Neural progenitor cell (in vitro differentiated cells): ENCODE data around the gene TJP1. TPM values are rescaled to one million over a fixed set of nuclear protein-coding genes. Genes with fewer than 3 reads are reported as not detected.

Experiments used
- DNase-seq: peaks from one replicate; pipeline ENCODE4 v3.0.0-alpha.2; 2016; ENCODE audit warnings: low spot score
- H2AFZ ChIP-seq: fragments of 200-600 bp; sonication (generic); replicated peaks from 2 replicates; pipeline ENCODE4 v1.6.1; 2016; ENCODE audit warnings: antibody characterized with exemption
- H3F3A ChIP-seq: fragments of 200-600 bp; sonication (generic); 2 replicates; pipeline ENCODE4 v1.6.1; 2016; ENCODE audit warnings: antibody characterized with exemption, low read depth
- H3K27ac ChIP-seq: fragments of 200-600 bp; sonication (generic); 2 replicates; pipeline ENCODE4 v1.5.1; 2016; ENCODE audit warnings: mild to moderate bottlenecking
- H3K27me3 ChIP-seq: fragments of 200-600 bp; sonication (generic); 2 replicates; pipeline ENCODE4 v1.6.1; 2016; ENCODE audit warnings: mild to moderate bottlenecking, moderate library complexity
- H3K36me3 ChIP-seq: fragments of 200-600 bp; sonication (generic); 2 replicates; pipeline ENCODE4 v1.5.1; 2016
- H3K4me1 ChIP-seq: fragments of 200-600 bp; sonication (generic); 2 replicates; pipeline ENCODE4 v1.6.1; 2016; ENCODE audit warnings: mixed run types
- H3K4me2 ChIP-seq: fragments of 200-600 bp; sonication (generic); 2 replicates; pipeline ENCODE4 v1.6.1; 2016
- H3K4me3 ChIP-seq: fragments of 200-600 bp; sonication (generic); 2 replicates; pipeline ENCODE4 v1.5.1; 2016
- H3K79me2 ChIP-seq: fragments of 200-600 bp; sonication (generic); 2 replicates; pipeline ENCODE4 v1.6.1; 2016; ENCODE audit warnings: low read depth
- H3K9ac ChIP-seq: fragments of 200-600 bp; sonication (generic); 2 replicates; pipeline ENCODE4 v1.6.1; 2016
- H3K9me3 ChIP-seq: fragments of 200-600 bp; sonication (generic); 2 replicates; pipeline ENCODE4 v1.5.1; 2016; ENCODE audit warnings: low read depth
- H4K20me1 ChIP-seq: fragments of 200-600 bp; sonication (generic); 2 replicates; pipeline ENCODE4 v1.6.1; 2016; ENCODE audit warnings: low read depth
- H3K27ac Mint-ChIP-seq: 3 replicates; pipeline ENCODE4 v1.8.0; 2021; ENCODE audit warnings: mixed read lengths
- H3K27me3 Mint-ChIP-seq: 2 replicates; pipeline ENCODE4 v1.8.0; 2022; ENCODE audit warnings: low read depth, mild to moderate bottlenecking, inconsistent platforms, moderate library complexity, mixed read lengths; ENCODE audit not compliant: insufficient read depth
- H3K36me3 Mint-ChIP-seq: 3 replicates; pipeline ENCODE4 v1.8.0; 2021; ENCODE audit warnings: mixed read lengths
- H3K4me1 Mint-ChIP-seq: 3 replicates; pipeline ENCODE4 v1.8.0; 2021; ENCODE audit warnings: mixed read lengths
- H3K4me3 Mint-ChIP-seq: 3 replicates; pipeline ENCODE4 v1.8.0; 2021; ENCODE audit warnings: mild to moderate bottlenecking, moderate library complexity, mixed read lengths
- H3K9me3 Mint-ChIP-seq: 3 replicates; pipeline ENCODE4 v1.8.0; 2020; ENCODE audit warnings: mixed read lengths
- CTCF ChIP-seq: fragments of 200-600 bp; sonication (generic); IDR thresholded peaks from 2 replicates; pipeline ENCODE4 v1.5.1; 2017; ENCODE audit warnings: antibody characterized with exemption, mild to moderate bottlenecking
- EZH2 ChIP-seq: fragments of 200-600 bp; sonication (generic); IDR thresholded peaks from 2 replicates; pipeline ENCODE4 v1.6.1; 2017; ENCODE audit warnings: antibody characterized with exemption, mild to moderate bottlenecking, moderate library complexity
- EZH2phosphoT487 ChIP-seq: fragments of 200-600 bp; sonication (generic); IDR thresholded peaks from 2 replicates; pipeline ENCODE4 v1.6.1; 2017; ENCODE audit warnings: antibody characterized with exemption
- total RNA-seq: library from RNA; depleted of rRNA; stranded (reverse); fragments of >200 nt; gene quantifications from 2 replicates; pipeline ENCODE4 v1.2.3, GENCODE V29; 2015; ENCODE audit warnings: low replicate concordance

The TJP1 gene
- total RNA-seq, 1 donor from 2014 or later = 126 TPM

- Histone ChIP-seq H3K79me2 (no peaks in the 10 kb centered on the region), H3K4me1 (no peaks in the 10 kb centered on the region), H3F3A (no peaks in the 10 kb centered on the region), H3K27me3 (no peaks in the 10 kb centered on the region), H3K4me3 (no peak overlapping the region), H2AFZ (no peak overlapping the region), H4K20me1 (no peaks in the 10 kb centered on the region), H3K9ac (no peak overlapping the region), H3K4me2 (no peak overlapping the region), H3K27ac (no peak overlapping the region), H3K36me3 (peaks cover 68% of the 10 kb centered on the region), H3K9me3 (peaks cover 10% of the 10 kb centered on the region)
- Mint-ChIP-seq H3K36me3 (peaks cover 69% of the 10 kb centered on the region), H3K4me1 (no peaks in the 10 kb centered on the region), H3K9me3 (peaks cover 30% of the 10 kb centered on the region), H3K4me3 (no peak overlapping the region), H3K27me3 (no peaks in the 10 kb centered on the region), H3K27ac (no peak overlapping the region)
- DNase-seq = no peak
- no peak for TF ChIP-seq CTCF
Observed at GRCh38 chr15:29726553-29726952, 95.7 kb downstream of the TJP1 start.

DNA sequence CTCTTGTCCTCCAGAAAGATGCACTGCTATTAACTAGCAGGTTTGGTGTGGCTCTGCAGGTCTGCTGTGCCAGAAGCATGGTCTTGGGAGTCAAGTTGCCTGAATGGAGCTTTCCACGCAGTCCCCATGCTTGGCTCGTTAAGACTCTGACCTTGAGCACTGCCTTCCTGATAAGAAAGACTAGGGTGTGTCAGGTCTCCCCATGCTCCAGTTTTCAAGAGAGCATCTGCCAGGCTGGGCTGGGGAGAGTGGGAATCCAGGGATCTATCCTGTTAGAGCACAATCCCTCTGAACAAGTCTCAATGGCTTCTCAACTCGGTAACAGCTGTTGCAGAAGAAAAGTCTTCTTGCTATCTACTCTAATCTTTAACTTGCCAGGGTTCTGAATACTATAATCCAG is 98.2 kb downstream of the TJP1 start:
- Mint-ChIP-seq H3K36me3 (peaks cover 91% of the 10 kb centered on the region), H3K9me3 (peaks cover 39% of the 10 kb centered on the region), H3K4me1 (no peaks in the 10 kb centered on the region), H3K27ac (no peak overlapping the region), H3K4me3 (no peak overlapping the region), H3K27me3 (no peaks in the 10 kb centered on the region)
- Histone ChIP-seq H3K27ac (no peak overlapping the region), H3K4me1 (no peaks in the 10 kb centered on the region), H3K27me3 (no peaks in the 10 kb centered on the region), H2AFZ (no peak overlapping the region), H3K36me3 (peaks cover 67% of the 10 kb centered on the region), H4K20me1 (no peaks in the 10 kb centered on the region), H3K9ac (no peak overlapping the region), H3K9me3 (peaks cover 10% of the 10 kb centered on the region), H3F3A (no peaks in the 10 kb centered on the region), H3K4me3 (no peak overlapping the region), H3K4me2 (no peak overlapping the region), H3K79me2 (no peaks in the 10 kb centered on the region)
- DNase-seq = no peak
- no peak for TF ChIP-seq EZH2
- no peak for TF ChIP-seq CTCF
- no peak for TF ChIP-seq EZH2phosphoT487

DNA sequence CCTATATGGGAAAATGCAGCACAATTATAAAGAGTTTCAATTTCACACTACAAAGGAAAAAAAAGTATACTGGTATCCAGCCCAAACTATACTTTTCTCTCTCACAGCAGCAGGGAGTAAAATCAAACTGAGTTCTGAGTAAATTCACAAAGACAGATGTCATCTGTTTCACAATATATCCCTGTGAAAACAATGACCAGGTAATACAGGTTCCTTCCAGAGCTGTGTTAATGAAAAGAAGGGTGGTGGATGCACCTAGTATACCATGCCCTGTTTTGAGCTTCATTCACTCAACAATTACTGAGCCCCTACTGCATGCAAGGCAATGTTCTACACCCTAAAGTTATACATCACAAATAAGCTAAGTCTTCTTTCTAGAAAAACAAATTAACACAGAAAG is 108.5 kb downstream of the TJP1 start:
- H3K4me1 ChIP-seq = no peaks in the 10 kb centered on the region
- no peaks in the 10 kb centered on the region for H3K9me3 Mint-ChIP-seq
- H3K27ac ChIP-seq = no peak overlapping the region

More for the DNA sequence above, 108.5 kb downstream of the TJP1 start:
- no peak for DNase-seq
- no peak overlapping the region for H3K9ac ChIP-seq
- no peaks in the 10 kb centered on the region for H3K9me3 ChIP-seq
- peaks cover 4% of the 10 kb centered on the region for H3K27me3 Mint-ChIP-seq
- TF ChIP-seq EZH2phosphoT487 (no peak), CTCF (no peak), EZH2 (no peak)
- no peak overlapping the region for H3K27ac Mint-ChIP-seq
- no peaks in the 10 kb centered on the region for H3F3A ChIP-seq
- no peaks in the 10 kb centered on the region for H4K20me1 ChIP-seq
- no peaks in the 10 kb centered on the region for H3K79me2 ChIP-seq
- H3K27me3 ChIP-seq = no peaks in the 10 kb centered on the region
- peaks cover 44% of the 10 kb centered on the region for H3K36me3 Mint-ChIP-seq
- H3K36me3 ChIP-seq = peaks cover 18% of the 10 kb centered on the region
- no peak overlapping the region for H3K4me3 Mint-ChIP-seq
- no peak overlapping the region for H2AFZ ChIP-seq
- no peak overlapping the region for H3K4me2 ChIP-seq
- H3K4me3 ChIP-seq = no peak overlapping the region
- no peaks in the 10 kb centered on the region for H3K4me1 Mint-ChIP-seq
